HG03575 (cell line): ENCODE data around the gene UBR4.

ENCODE experiments used
- ATAC-seq: cut with Tn5 transposase; IDR thresholded peaks from one replicate; pipeline ENCODE4 v1.9.1; 2021; ENCODE audit not compliant: unreplicated experiment, insufficient number of reproducible peaks, low FRiP score; ENCODE audit errors: extremely low read depth

The UBR4 gene

GRCh38 chr1:19049128-19049768 is 160.8 kb downstream of the UBR4 start:
- ATAC-seq, result no peak

GRCh38 chr1:19046972-19047731 is 162.9 kb downstream of the UBR4 start:
- ATAC-seq, result no peak

GRCh38 chr1:19045898-19046880 is 163.9 kb downstream of the UBR4 start:
- ATAC-seq, result no peak

- no peak for ATAC-seq
Observed at GRCh38 chr1:19044975-19045831, 164.9 kb downstream of the UBR4 start.

GRCh38 chr1:19044471-19044870 is 165.6 kb downstream of the UBR4 start:
- no peak for ATAC-seq

GRCh38 chr1:19043579-19044443 is 166.3 kb downstream of the UBR4 start:
- ATAC-seq, result no peak

GRCh38 chr1:19042675-19043578 is 167.1 kb downstream of the UBR4 start:
- no peak for ATAC-seq

GRCh38 chr1:19040010-19040680 is 169.9 kb downstream of the UBR4 start:
- no peak for ATAC-seq

- ATAC-seq, result no peak
Observed at GRCh38 chr1:19038732-19039131, 171.3 kb downstream of the UBR4 start.

- no peak for ATAC-seq
Observed at GRCh38 chr1:19038096-19038495, 172.0 kb downstream of the UBR4 start.

GRCh38 chr1:19037659-19038058 is 172.4 kb downstream of the UBR4 start:
- no peak for ATAC-seq

- no peak for ATAC-seq
Observed at GRCh38 chr1:19036813-19037605, 173.1 kb downstream of the UBR4 start.

GRCh38 chr1:19036041-19036812 is 173.8 kb downstream of the UBR4 start:
- no peak for ATAC-seq

- ATAC-seq, result no peak
Observed at GRCh38 chr1:19035377-19036040, 174.6 kb downstream of the UBR4 start.
